GM12878 (cell line): ENCODE measurements around the gene RNU11. TPM values are rescaled to one million over a fixed set of nuclear protein-coding genes. Genes with fewer than 3 reads are reported as not detected.

Experiments
- BMI1 ChIP-seq: fragments of 450-650 bp; IDR thresholded peaks from 2 replicates; pipeline ENCODE4 v1.6.1; 2016; ENCODE audit warnings: mild to moderate bottlenecking, moderate library complexity, borderline replicate concordance
- BRCA1 ChIP-seq: IDR thresholded peaks from 2 replicates; pipeline ENCODE4 v1.6.1; 2011; ENCODE audit warnings: low read depth, low read length, improper control_type of control experiment
- CBFB ChIP-seq: IDR thresholded peaks from 2 replicates; pipeline ENCODE4 v1.6.1; 2016; ENCODE audit warnings: antibody characterized with exemption, low read depth
- CREB1 ChIP-seq: IDR thresholded peaks from 2 replicates; pipeline ENCODE4 v1.6.1; 2012; ENCODE audit warnings: low read depth, mild to moderate bottlenecking, inconsistent platforms
- FOXM1 ChIP-seq: IDR thresholded peaks from 2 replicates; pipeline ENCODE4 v1.6.1; 2012; ENCODE audit warnings: low read depth, mild to moderate bottlenecking, inconsistent platforms, low read length, moderate library complexity
- GABPA ChIP-seq: IDR thresholded peaks from 2 replicates; pipeline ENCODE4 v1.6.1; 2014; ENCODE audit warnings: antibody characterized with exemption, low read depth, mild to moderate bottlenecking, inconsistent platforms
- HDGF ChIP-seq: fragments of 450-650 bp; IDR thresholded peaks from 2 replicates; pipeline ENCODE4 v1.6.1; 2016; ENCODE audit warnings: antibody characterized with exemption
- IKZF2 ChIP-seq, 2 experiments: fragments of 450-650 bp; IDR thresholded peaks; 2 replicates each; pipeline ENCODE4 v1.6.1; 2017; ENCODE audit warnings: mild to moderate bottlenecking in 2 of 2, moderate library complexity in 2 of 2
- IRF4 ChIP-seq: IDR thresholded peaks from 2 replicates; pipeline ENCODE4 v1.6.1; 2011; ENCODE audit warnings: low read depth, low read length
- JUND ChIP-seq: IDR thresholded peaks from 2 replicates; pipeline ENCODE4 v1.6.1; 2012; ENCODE audit warnings: low read depth, mild to moderate bottlenecking, low read length, improper control_type of control experiment, moderate library complexity
- KDM1A ChIP-seq: fragments of 200-600 bp; sonication (generic); IDR thresholded peaks from 2 replicates; pipeline ENCODE4 v1.6.1; 2016; ENCODE audit warnings: borderline replicate concordance
- LARP7 ChIP-seq: fragments of 450-650 bp; IDR thresholded peaks from 2 replicates; pipeline ENCODE4 v1.6.1; 2017; ENCODE audit warnings: mild to moderate bottlenecking
- MYB ChIP-seq: fragments of 150-350 bp; IDR thresholded peaks from 2 replicates; pipeline ENCODE4 v1.6.1; 2014; ENCODE audit warnings: mild to moderate bottlenecking, low read depth, low read length, borderline replicate concordance
- NR2C2 ChIP-seq: IDR thresholded peaks from 2 replicates; pipeline ENCODE4 v1.6.1; 2011; ENCODE audit warnings: borderline replicate concordance, low read depth; ENCODE audit not compliant: control insufficient read depth, insufficient read length
- NRF1 ChIP-seq: conservative IDR thresholded peaks from 2 replicates; pipeline ENCODE4 v1.6.1; 2011; ENCODE audit warnings: mild to moderate bottlenecking, low read depth, low read length, improper control_type of control experiment
- PAX8 ChIP-seq: fragments of 450-650 bp; IDR thresholded peaks from 2 replicates; pipeline ENCODE4 v1.6.1; 2017; ENCODE audit warnings: mild to moderate bottlenecking, moderate library complexity
- POLR2AphosphoS5 ChIP-seq: IDR thresholded peaks from 2 replicates; pipeline ENCODE4 v1.6.1; 2011; ENCODE audit warnings: mild to moderate bottlenecking, low read length, inconsistent platforms
- RUNX3 ChIP-seq: IDR thresholded peaks from 2 replicates; pipeline ENCODE4 v1.6.1; 2012; ENCODE audit warnings: low read length, inconsistent platforms
- STAT3 ChIP-seq: IDR thresholded peaks from 2 replicates; pipeline ENCODE4 v1.6.1; 2011; ENCODE audit warnings: low read depth, low read length, improper control_type of control experiment
- SUZ12 ChIP-seq: fragments of 200-600 bp; sonication (generic); IDR thresholded peaks from one replicate; pipeline ENCODE4 v1.6.1; 2018; ENCODE audit warnings: antibody characterized with exemption, mild to moderate bottlenecking; ENCODE audit not compliant: unreplicated experiment
- TCF12 ChIP-seq: IDR thresholded peaks from 2 replicates; pipeline ENCODE4 v1.6.1; 2011; ENCODE audit warnings: low read depth, mild to moderate bottlenecking, low read length
- YBX1 ChIP-seq: fragments of 450-650 bp; IDR thresholded peaks from 2 replicates; pipeline ENCODE4 v1.6.1; 2016; ENCODE audit warnings: antibody characterized with exemption
- ZSCAN29 ChIP-seq: fragments of 450-650 bp; IDR thresholded peaks from 2 replicates; pipeline ENCODE4 v1.6.1; 2017; ENCODE audit warnings: mild to moderate bottlenecking, moderate library complexity
- polyA plus RNA-seq, 11 experiments: library from polyadenylated mRNA; depleted of rRNA in 4 of 11; unstranded in 6 of 11; stranded (reverse) in 5 of 11; fragments of >200 nt; fragmentation: Nextera tagmentation in 4 of 11; fragmentation: Illumina TruSeq in 1 of 11; extraction: Ambion mirVana in 4 of 11; extraction: Trizol in 1 of 11; gene quantifications; 1 replicate in 1 of 11; 2 replicates in 10 of 11; pipeline versions ENCODE4 v1.2.1 to v1.2.3, GENCODE V29; 2011 to 2016; ENCODE audit warnings: inconsistent platforms in 2 of 11, missing spikeins in 2 of 11, low read depth in 1 of 11
- total RNA-seq, 4 experiments: library from RNA; depleted of rRNA in 3 of 4; stranded (reverse); fragments of >200 nt in 3 of 4; fragmentation: Illumina TruSeq in 1 of 4; extraction: Trizol in 1 of 4; gene quantifications; 2 replicates each; pipeline versions ENCODE4 v1.2.1 to v1.2.3, GENCODE V29; 2013 to 2021
- TF ChIP-seq, protein P1 (sequence below): fragments of 450-650 bp; IDR thresholded peaks from 2 replicates; pipeline ENCODE4 v1.6.1; 2017; ENCODE audit warnings: mild to moderate bottlenecking, low read depth, inconsistent platforms; ENCODE audit not compliant: poor library complexity, severe bottlenecking
- TF ChIP-seq, protein P2 (sequence below): fragments of 450-650 bp; IDR thresholded peaks from 2 replicates; pipeline ENCODE4 v1.6.1; 2018; ENCODE audit warnings: mild to moderate bottlenecking, low read depth, moderate library complexity; ENCODE audit not compliant: partially characterized antibody
- TF ChIP-seq, protein P3 (sequence below): IDR thresholded peaks from 2 replicates; pipeline ENCODE4 v1.6.1; 2012; ENCODE audit warnings: low read depth, low read length, improper control_type of control experiment
- TF ChIP-seq, protein P4 (sequence below): fragments of 450-650 bp; IDR thresholded peaks from 2 replicates; pipeline ENCODE4 v1.6.1; 2017; ENCODE audit warnings: borderline replicate concordance

The RNU11 gene
- total and polyA plus RNA-seq, 10 of the 15 experiments (the other 5 are each of a cell fraction or from before 2014, with no cell fraction given) = under 0.01 TPM; not detected in 9

DNA sequence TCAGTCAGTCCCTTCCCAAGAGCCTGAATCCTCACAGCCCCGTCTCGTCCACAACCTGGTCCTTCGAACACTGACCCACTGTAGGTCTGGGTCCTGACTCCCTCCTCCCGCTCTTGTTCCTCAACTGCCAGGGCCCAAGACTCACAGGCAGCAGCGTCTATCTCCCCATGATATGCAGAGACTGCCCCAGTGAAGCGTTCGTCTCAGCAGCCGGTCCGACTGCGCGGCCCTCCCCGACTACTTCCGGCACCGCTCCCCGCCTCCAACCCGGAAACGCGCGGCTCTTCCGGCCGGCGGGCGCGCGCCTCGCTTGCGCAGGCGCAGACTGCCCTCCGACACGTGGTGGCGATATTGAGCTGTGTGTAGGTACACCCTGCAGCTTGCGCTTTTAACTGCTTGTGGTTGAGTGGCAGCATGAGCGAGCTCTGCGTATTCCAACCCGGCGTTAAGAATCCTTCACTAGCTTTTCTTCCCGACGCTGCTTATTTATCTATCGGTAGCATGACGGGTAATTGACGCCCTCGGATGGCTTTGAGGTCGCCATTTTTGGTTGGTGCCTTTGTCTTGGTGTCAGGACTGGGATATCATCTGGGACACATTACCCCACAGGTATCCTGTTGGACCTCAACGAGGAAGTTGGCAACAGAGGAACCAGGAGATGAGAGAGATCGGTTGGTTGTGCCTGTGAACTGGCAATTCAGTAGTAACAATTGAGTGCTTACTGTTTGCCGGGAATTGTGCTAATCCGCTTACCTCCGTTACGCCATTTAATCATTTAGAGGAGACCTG lies 5.4 kb upstream of the RNU11 start, which contains the start of gene TAF12 (continued):
- TF ChIP-seq TCF12 (no peak), KDM1A (no peak), POLR2AphosphoS5 (peak; percentile 98), FOXM1 (no peak), CREB1 (peak; percentile 64; the same call in 1 of the 2 replicates), STAT3 (no peak), IKZF2 (IDR thresholded peaks at IDR 0.05) (peak; percentile 55 to 66), RUNX3 (peak; percentile 87), HDGF (peak; percentile 65; the same call in 1 of the 2 replicates), SUZ12 (no peak), ZSCAN29 (no peak), PAX8 (no peak; the same call in 1 of the 2 replicates), IRF4 (peak; percentile 57; the same call in 1 of the 2 replicates), BMI1 (0 out of 2 replicates have a peak, but pooled peaks have one; percentile 11), YBX1 (no peak), NRF1 (peak; percentile 70), BRCA1 (no peak), JUND (no peak), MYB (no peak), NR2C2 (no peak), GABPA (peak; percentile 93), LARP7 (peak; percentile 43), CBFB (peak; percentile 75; the same call in 1 of the 2 replicates)
- TF ChIP-seq, protein P1, sequence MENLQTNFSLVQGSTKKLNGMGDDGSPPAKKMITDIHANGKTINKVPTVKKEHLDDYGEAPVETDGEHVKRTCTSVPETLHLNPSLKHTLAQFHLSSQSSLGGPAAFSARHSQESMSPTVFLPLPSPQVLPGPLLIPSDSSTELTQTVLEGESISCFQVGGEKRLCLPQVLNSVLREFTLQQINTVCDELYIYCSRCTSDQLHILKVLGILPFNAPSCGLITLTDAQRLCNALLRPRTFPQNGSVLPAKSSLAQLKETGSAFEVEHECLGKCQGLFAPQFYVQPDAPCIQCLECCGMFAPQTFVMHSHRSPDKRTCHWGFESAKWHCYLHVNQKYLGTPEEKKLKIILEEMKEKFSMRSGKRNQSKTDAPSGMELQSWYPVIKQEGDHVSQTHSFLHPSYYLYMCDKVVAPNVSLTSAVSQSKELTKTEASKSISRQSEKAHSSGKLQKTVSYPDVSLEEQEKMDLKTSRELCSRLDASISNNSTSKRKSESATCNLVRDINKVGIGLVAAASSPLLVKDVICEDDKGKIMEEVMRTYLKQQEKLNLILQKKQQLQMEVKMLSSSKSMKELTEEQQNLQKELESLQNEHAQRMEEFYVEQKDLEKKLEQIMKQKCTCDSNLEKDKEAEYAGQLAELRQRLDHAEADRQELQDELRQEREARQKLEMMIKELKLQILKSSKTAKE = no peak
- TF ChIP-seq, protein P2, sequence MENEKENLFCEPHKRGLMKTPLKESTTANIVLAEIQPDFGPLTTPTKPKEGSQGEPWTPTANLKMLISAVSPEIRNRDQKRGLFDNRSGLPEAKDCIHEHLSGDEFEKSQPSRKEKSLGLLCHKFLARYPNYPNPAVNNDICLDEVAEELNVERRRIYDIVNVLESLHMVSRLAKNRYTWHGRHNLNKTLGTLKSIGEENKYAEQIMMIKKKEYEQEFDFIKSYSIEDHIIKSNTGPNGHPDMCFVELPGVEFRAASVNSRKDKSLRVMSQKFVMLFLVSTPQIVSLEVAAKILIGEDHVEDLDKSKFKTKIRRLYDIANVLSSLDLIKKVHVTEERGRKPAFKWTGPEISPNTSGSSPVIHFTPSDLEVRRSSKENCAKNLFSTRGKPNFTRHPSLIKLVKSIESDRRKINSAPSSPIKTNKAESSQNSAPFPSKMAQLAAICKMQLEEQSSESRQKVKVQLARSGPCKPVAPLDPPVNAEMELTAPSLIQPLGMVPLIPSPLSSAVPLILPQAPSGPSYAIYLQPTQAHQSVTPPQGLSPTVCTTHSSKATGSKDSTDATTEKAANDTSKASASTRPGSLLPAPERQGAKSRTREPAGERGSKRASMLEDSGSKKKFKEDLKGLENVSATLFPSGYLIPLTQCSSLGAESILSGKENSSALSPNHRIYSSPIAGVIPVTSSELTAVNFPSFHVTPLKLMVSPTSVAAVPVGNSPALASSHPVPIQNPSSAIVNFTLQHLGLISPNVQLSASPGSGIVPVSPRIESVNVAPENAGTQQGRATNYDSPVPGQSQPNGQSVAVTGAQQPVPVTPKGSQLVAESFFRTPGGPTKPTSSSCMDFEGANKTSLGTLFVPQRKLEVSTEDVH = peak; percentile 59
- TF ChIP-seq, protein P3, sequence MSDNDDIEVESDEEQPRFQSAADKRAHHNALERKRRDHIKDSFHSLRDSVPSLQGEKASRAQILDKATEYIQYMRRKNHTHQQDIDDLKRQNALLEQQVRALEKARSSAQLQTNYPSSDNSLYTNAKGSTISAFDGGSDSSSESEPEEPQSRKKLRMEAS = peak; percentile 98
- TF ChIP-seq, protein P4, sequence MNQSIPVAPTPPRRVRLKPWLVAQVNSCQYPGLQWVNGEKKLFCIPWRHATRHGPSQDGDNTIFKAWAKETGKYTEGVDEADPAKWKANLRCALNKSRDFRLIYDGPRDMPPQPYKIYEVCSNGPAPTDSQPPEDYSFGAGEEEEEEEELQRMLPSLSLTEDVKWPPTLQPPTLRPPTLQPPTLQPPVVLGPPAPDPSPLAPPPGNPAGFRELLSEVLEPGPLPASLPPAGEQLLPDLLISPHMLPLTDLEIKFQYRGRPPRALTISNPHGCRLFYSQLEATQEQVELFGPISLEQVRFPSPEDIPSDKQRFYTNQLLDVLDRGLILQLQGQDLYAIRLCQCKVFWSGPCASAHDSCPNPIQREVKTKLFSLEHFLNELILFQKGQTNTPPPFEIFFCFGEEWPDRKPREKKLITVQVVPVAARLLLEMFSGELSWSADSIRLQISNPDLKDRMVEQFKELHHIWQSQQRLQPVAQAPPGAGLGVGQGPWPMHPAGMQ = no peak
